ENCODE results near the gene TMEM161A. TPM values are rescaled to one million over a fixed set of nuclear protein-coding genes. Genes with fewer than 3 reads are reported as not detected.

Gene TMEM161A
- total RNA-seq, 2 experiments from 2014 or later, result 17.8 to 18.9 TPM

DNA sequence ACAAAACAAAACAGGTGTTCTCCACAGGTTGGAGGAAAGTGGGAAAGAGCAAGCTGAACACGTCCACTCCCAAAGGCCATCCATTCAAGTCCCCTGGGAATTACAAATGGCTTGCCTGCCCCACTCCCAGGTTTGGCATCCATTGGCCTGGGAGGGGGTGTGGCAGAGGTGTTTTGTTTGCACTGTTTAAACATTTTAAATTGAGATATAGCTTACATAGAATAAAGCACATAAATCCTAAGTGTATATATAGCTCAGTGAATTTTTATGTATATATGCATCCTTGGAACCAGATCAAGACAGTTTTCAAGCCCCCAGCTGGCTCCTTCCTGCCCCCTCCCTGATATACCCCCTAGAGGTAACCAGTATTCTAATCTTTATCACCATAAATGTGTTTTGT lies 61.8 kb downstream of the TMEM161A start:
- Mint-ChIP-seq H3K4me3 (no peak overlapping the region), H3K27ac (no peak overlapping the region), H3K9me3 (no peaks in the 10 kb centered on the region), H3K4me1 (ENCODE audit: low read depth) (peaks cover 6% of the 10 kb centered on the region), H3K27me3 (no peaks in the 10 kb centered on the region), H3K36me3 (peaks cover 4% of the 10 kb centered on the region)
- intact Hi-C loops (cut with micrococcal nuclease), result no loop called here
- CTCF ChIA-PET, result no interaction called here
- DNase-seq, result no peak
- POLR2A ChIA-PET, result no interaction called here

DNA sequence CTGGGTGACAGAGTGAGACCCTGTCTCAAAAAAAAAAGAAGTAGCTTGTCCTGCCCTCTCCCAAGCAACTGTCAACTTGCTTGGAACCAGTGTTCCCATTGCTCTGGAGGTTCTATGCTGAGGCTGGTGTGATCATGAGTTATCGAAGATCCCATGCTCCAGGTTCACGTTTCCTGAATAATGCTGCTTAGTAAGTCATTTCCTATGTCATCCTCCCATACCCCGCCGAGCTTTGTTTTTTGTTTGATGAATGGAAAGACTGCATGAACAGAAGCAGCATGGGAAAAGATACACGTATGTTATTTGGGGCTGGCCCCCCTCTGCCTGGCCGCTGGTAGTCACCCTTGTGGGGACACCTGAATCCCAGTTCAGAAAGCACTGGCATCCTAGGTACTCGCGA lies 63.2 kb downstream of the TMEM161A start:
- H3K27ac Mint-ChIP-seq, result no peak overlapping the region
- CTCF ChIA-PET, result no interaction called here
- H3K27me3 Mint-ChIP-seq, result no peaks in the 10 kb centered on the region
- no peak overlapping the region for H3K4me3 Mint-ChIP-seq
- no peaks in the 10 kb centered on the region for H3K9me3 Mint-ChIP-seq
- peaks cover 4% of the 10 kb centered on the region for H3K36me3 Mint-ChIP-seq
- DNase-seq, result no peak
- intact Hi-C loops (cut with micrococcal nuclease), result no loop called here
- POLR2A ChIA-PET, result no interaction called here
- H3K4me1 Mint-ChIP-seq (ENCODE audit: low read depth), result peaks cover 6% of the 10 kb centered on the region

DNA sequence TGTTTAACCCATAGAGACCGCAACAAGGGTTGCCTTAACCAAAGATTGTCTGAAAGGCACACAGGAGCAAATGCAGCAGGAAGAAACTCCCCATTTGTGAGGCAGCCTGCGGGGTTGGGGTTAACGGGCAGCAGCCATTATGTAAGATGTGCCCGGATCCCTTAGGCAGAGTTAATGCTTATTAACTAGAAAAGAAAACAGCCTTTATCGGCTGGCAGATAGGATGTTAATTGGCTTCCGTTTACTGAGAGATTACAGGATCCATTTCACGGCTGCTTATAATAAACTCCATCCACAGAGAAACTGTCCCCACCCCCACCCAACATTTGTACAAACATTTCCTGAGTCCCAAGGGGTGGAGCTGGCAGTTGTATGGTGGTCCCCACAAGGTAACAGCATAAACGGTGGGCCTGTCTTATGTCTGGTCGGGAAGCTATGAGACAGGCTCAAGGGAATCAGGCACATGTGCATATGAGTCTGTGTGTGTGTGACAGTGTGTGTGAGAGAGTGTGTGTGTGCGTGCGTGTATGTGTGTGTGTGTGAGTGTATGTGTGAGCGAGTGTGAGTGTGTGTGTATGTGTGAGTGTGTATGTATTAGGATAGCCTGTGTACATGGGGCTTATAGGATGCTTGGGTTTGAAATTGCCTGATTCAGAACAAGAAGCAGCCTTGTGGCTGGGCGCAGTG lies 63.9 kb downstream of the TMEM161A start:
- Mint-ChIP-seq H3K36me3 (peaks cover 4% of the 10 kb centered on the region), H3K27ac (no peak overlapping the region), H3K4me1 (ENCODE audit: low read depth) (peaks cover 8% of the 10 kb centered on the region), H3K27me3 (no peaks in the 10 kb centered on the region), H3K9me3 (no peaks in the 10 kb centered on the region), H3K4me3 (no peak overlapping the region)
- no peak for DNase-seq
- POLR2A ChIA-PET, result no interaction called here
- CTCF ChIA-PET, result no interaction called here
- intact Hi-C loops (cut with micrococcal nuclease), result no loop called here

DNA sequence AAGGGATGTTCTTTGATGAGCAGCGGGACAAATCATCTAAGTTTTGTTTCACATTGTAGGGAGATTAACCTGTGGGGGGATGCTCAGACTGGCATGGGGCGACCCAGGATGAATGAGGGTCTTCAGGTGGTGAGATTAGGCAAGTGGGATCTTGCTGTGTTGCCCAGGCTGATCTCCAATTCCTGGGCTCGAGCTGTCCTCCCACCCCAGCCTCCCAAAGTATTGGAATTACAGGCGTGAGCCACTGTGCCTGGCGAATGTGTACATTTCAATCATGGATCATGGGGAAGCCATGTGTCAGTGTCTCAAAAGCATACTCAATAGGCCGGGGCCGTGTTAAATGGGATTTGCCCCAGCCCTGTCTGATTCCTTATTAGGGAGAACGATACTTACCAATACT lies 66.4 kb downstream of the TMEM161A start:
- Mint-ChIP-seq H3K36me3 (no peaks in the 10 kb centered on the region), H3K4me3 (no peak overlapping the region), H3K27ac (no peak overlapping the region), H3K27me3 (no peaks in the 10 kb centered on the region), H3K9me3 (no peaks in the 10 kb centered on the region), H3K4me1 (ENCODE audit: low read depth) (peaks cover 19% of the 10 kb centered on the region)
- intact Hi-C loops (cut with micrococcal nuclease), result no loop called here
- no peak for DNase-seq
- ChIA-PET CTCF (no interaction called here), POLR2A (no interaction called here)

Other genes with a start within 250 kb of the TMEM161A start
- gene CERS1, start 242.3 kb downstream of the TMEM161A start, total RNA-seq, result not detected
- 100 to 1,000 TPM; 217 to 220 TPM for gene COPE, start 219.1 kb downstream of the TMEM161A start, total RNA-seq
- gene DDX49, start 218.8 kb downstream of the TMEM161A start, total RNA-seq, result 10 to 100 TPM; 37.7 to 46.3 TPM
- gene HOMER3, start 197.3 kb downstream of the TMEM161A start, total RNA-seq, result 1 to 10 TPM in 1 of 2 experiments, under 1 TPM in 1; 0.77 to 1.2 TPM
- gene SUGP2, start 105.0 kb downstream of the TMEM161A start, total RNA-seq, result 100 to 1,000 TPM in 1 of 2 experiments, 10 to 100 TPM in 1; 98.1 to 102 TPM
- 10 to 100 TPM; 24.4 to 26.2 TPM for gene ARMC6, start 104.9 kb downstream of the TMEM161A start, total RNA-seq
- gene SLC25A42, start 74.5 kb downstream of the TMEM161A start, total RNA-seq, result 10 to 100 TPM; 12.2 to 12.4 TPM
- 1 to 10 TPM; 3.9 to 4.3 TPM for gene MEF2B, start 31.8 kb upstream of the TMEM161A start, total RNA-seq
- 10 to 100 TPM; 16.4 to 17.8 TPM for gene BORCS8, start 53.7 kb upstream of the TMEM161A start, total RNA-seq
- 10 to 100 TPM; 73.7 to 78.1 TPM for gene RFXANK, start 53.8 kb upstream of the TMEM161A start, total RNA-seq
- 10 to 100 TPM; 39.2 to 42.9 TPM for gene NR2C2AP, start 64.9 kb upstream of the TMEM161A start, total RNA-seq
- under 1 TPM; 0.05 to 0.07 TPM for gene NCAN, start 73.5 kb upstream of the TMEM161A start, total RNA-seq
- not detected for gene TM6SF2, start 134.8 kb upstream of the TMEM161A start, total RNA-seq
- 10 to 100 TPM; 39.2 to 44.0 TPM for gene SUGP1, start 182.0 kb upstream of the TMEM161A start, total RNA-seq
- 10 to 100 TPM; 38.6 to 40.9 TPM for gene MAU2, start 182.4 kb upstream of the TMEM161A start, total RNA-seq

Measured in activated CD4-positive, alpha-beta memory T cell treated with anti-CD3 and anti-CD28 coated beads for 36 hours (primary cell).